B cell (primary cell): ENCODE data around the gene DCTN4.
"Not testable (repeated sequence)": the region's sequence is repeated elsewhere in the genome, so short reads cannot be mapped to it uniquely, and the experiment has no call there.

Source experiments
- CTCF ChIP-seq: fragments of 200-600 bp; IDR thresholded peaks from one replicate; pipeline ENCODE4 v1.8.0; 2022; ENCODE audit warnings: antibody characterized with exemption, mild to moderate bottlenecking
- EZH2 ChIP-seq: IDR thresholded peaks from 2 replicates; pipeline ENCODE4 v1.6.1; 2012; ENCODE audit warnings: borderline replicate concordance, low read depth, mild to moderate bottlenecking, moderate library complexity, low read length; ENCODE audit not compliant: insufficient read depth, poor library complexity, severe bottlenecking

- not testable (repeated sequence) for TF ChIP-seq CTCF, EZH2
These were observed 15.7 kb downstream of the DCTN4 start for GRCh38 chr5:150743142-150743488.
